Jurkat, Clone E6-1 (cell line): ENCODE data around the gene TMEM108.

ENCODE experiments used
- DNase-seq: peaks from one replicate; pipeline ENCODE4 v3.0.0-alpha.2; 2011; ENCODE audit warnings: low read depth, low spot score
- H3K4me3 ChIP-seq: 2 replicates; pipeline ENCODE4 v1.5.1; 2011; ENCODE audit warnings: mild to moderate bottlenecking, low read length, control low read depth, moderate library complexity

TMEM108 gene

GRCh38 chr3:133256787-133257483 lies 218.7 kb downstream of the TMEM108 start:
- DNase-seq = no peak
- H3K4me3 ChIP-seq = no peak overlapping the region

- no peak overlapping the region for H3K4me3 ChIP-seq
- no peak for DNase-seq
These were observed 220.2 kb downstream of the TMEM108 start for GRCh38 chr3:133258358-133258757.

GRCh38 chr3:133259767-133260166 lies 221.6 kb downstream of the TMEM108 start:
- H3K4me3 ChIP-seq = no peak overlapping the region
- no peak for DNase-seq

GRCh38 chr3:133262333-133262732 lies 224.1 kb downstream of the TMEM108 start:
- no peak for DNase-seq
- H3K4me3 ChIP-seq = no peak overlapping the region

GRCh38 chr3:133264920-133265319 lies 226.7 kb downstream of the TMEM108 start:
- no peak overlapping the region for H3K4me3 ChIP-seq
- DNase-seq = no peak

- no peak overlapping the region for H3K4me3 ChIP-seq
- DNase-seq = no peak
These were observed 230.5 kb downstream of the TMEM108 start for GRCh38 chr3:133268726-133269134.

GRCh38 chr3:133269393-133269792 lies 231.2 kb downstream of the TMEM108 start:
- no peak for DNase-seq
- H3K4me3 ChIP-seq = no peak overlapping the region

GRCh38 chr3:133270631-133271030 lies 232.4 kb downstream of the TMEM108 start:
- H3K4me3 ChIP-seq = no peak overlapping the region
- DNase-seq = no peak

GRCh38 chr3:133271042-133271441 lies 232.9 kb downstream of the TMEM108 start:
- no peak overlapping the region for H3K4me3 ChIP-seq
- no peak for DNase-seq

- no peak overlapping the region for H3K4me3 ChIP-seq
- no peak for DNase-seq
These were observed 233.3 kb downstream of the TMEM108 start for GRCh38 chr3:133271539-133271938.

GRCh38 chr3:133273346-133273745 lies 235.2 kb downstream of the TMEM108 start:
- no peak overlapping the region for H3K4me3 ChIP-seq
- no peak for DNase-seq

- no peak overlapping the region for H3K4me3 ChIP-seq
- no peak for DNase-seq
These were observed 236.3 kb downstream of the TMEM108 start for GRCh38 chr3:133274477-133274876.

GRCh38 chr3:133276594-133276993 lies 238.4 kb downstream of the TMEM108 start:
- no peak overlapping the region for H3K4me3 ChIP-seq
- DNase-seq = no peak

- no peak overlapping the region for H3K4me3 ChIP-seq
- DNase-seq = no peak
These were observed 239.6 kb downstream of the TMEM108 start for GRCh38 chr3:133277813-133278212.

GRCh38 chr3:133278260-133279043 lies 240.3 kb downstream of the TMEM108 start:
- no peak overlapping the region for H3K4me3 ChIP-seq

GRCh38 chr3:133280586-133280985 lies 242.4 kb downstream of the TMEM108 start:
- no peak for DNase-seq
- H3K4me3 ChIP-seq = no peak overlapping the region

More at GRCh38 chr3:133278260-133279043, 240.3 kb downstream of the TMEM108 start:
- DNase-seq = no peak

GRCh38 chr3:133282236-133282635 lies 244.0 kb downstream of the TMEM108 start:
- DNase-seq = no peak
- H3K4me3 ChIP-seq = no peak overlapping the region

GRCh38 chr3:133283958-133284807 lies 246.0 kb downstream of the TMEM108 start:
- peak; percentile 8 for DNase-seq
- H3K4me3 ChIP-seq = no peak overlapping the region

GRCh38 chr3:133289322-133289721 lies 251.1 kb downstream of the TMEM108 start:
- DNase-seq = no peak

GRCh38 chr3:133292296-133292695 lies 254.1 kb downstream of the TMEM108 start:
- no peak overlapping the region for H3K4me3 ChIP-seq
- no peak for DNase-seq

More at GRCh38 chr3:133289322-133289721, 251.1 kb downstream of the TMEM108 start:
- no peak overlapping the region for H3K4me3 ChIP-seq
